Muscle of leg (tissue), 11 donors: ENCODE results near the gene C2orf15. TPM values are rescaled to one million over a fixed set of nuclear protein-coding genes. Genes with fewer than 3 reads are reported as not detected.

Experiments used
- DNase-seq: peaks from one replicate; pipeline ENCODE4 v3.0.0; 2013
- H3K27ac ChIP-seq: one replicate; pipeline ENCODE4 v1.5.1; 2013; ENCODE audit warnings: mild to moderate bottlenecking, low read length, control low read depth
- H3K27me3 ChIP-seq: one replicate; pipeline ENCODE4 v1.6.1; 2013; ENCODE audit warnings: low read length; ENCODE audit not compliant: control insufficient read depth, insufficient read depth
- H3K36me3 ChIP-seq: one replicate; pipeline ENCODE4 v1.6.1; 2013; ENCODE audit warnings: low read length; ENCODE audit not compliant: control insufficient read depth, insufficient read depth
- H3K4me1 ChIP-seq: one replicate; pipeline ENCODE4 v1.6.1; 2013; ENCODE audit warnings: low read length; ENCODE audit not compliant: control insufficient read depth, insufficient read depth
- H3K4me3 ChIP-seq: one replicate; pipeline ENCODE4 v1.5.1; 2013; ENCODE audit warnings: low read length, control low read depth
- H3K9me3 ChIP-seq: replicated peaks from 2 replicates; pipeline ENCODE4 v1.6.1; 2013; ENCODE audit warnings: low read depth, low read length; ENCODE audit not compliant: control insufficient read depth
- WGBS: methylation state at CpG from one replicate; pipeline ENCODE4 v1.1.5; 2013; ENCODE audit warnings: missing lambda C conversion rate; ENCODE audit not compliant: insufficient coverage; 5-methylcytosine and 5-hydroxymethylcytosine counted together
- polyA plus RNA-seq, 8 donors: library from polyadenylated mRNA; unstranded; fragments of 120-200 nt; gene quantifications; one replicate each; pipeline versions ENCODE4 v1.2.1 to v1.2.3, GENCODE V29; 2013; ENCODE audit warnings: inconsistent platforms in 1 of 8, low replicate concordance in 1 of 8; ENCODE audit not compliant: insufficient read length in 8 of 8, insufficient read depth in 1 of 8
- total RNA-seq: library from RNA; stranded (reverse); fragments of 120-200 nt; gene quantifications from one replicate; pipeline ENCODE4 v1.2.4, GENCODE V29; 2013

Gene C2orf15
- total and polyA plus RNA-seq, 9 donors = 0.04 to 0.88 (median 0.48) TPM; not detected in 1

DNA sequence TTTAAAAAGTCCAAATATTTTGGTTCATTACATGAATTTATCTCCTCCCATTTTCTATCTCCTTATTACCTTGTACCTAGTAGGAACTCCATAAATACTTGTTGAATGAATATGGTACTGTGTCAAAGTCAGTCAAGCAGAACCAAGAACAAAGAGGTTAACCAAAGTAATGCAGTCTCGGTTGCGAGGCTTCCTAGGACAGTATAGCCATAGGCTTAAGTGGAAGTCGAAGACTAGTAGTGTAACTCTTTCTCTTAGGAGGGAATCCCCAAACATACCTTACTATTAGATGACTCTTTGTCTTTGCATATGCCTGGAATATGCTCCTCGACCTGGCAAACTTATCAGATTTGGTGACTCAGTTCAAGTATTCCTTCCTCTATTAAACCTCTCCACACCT is 18.1 kb downstream of the C2orf15 start:
- WGBS = no CpG with 5 or more reads among the region's 4 CpGs
- H3K4me1 ChIP-seq = peaks cover 4% of the 10 kb centered on the region
- peaks cover 15% of the 10 kb centered on the region for H3K36me3 ChIP-seq
- DNase-seq = no peak
- H3K27me3 ChIP-seq = no peaks in the 10 kb centered on the region
- H3K9me3 ChIP-seq = no peaks in the 10 kb centered on the region
- no peak overlapping the region for H3K27ac ChIP-seq
- H3K4me3 ChIP-seq = no peak overlapping the region

DNA sequence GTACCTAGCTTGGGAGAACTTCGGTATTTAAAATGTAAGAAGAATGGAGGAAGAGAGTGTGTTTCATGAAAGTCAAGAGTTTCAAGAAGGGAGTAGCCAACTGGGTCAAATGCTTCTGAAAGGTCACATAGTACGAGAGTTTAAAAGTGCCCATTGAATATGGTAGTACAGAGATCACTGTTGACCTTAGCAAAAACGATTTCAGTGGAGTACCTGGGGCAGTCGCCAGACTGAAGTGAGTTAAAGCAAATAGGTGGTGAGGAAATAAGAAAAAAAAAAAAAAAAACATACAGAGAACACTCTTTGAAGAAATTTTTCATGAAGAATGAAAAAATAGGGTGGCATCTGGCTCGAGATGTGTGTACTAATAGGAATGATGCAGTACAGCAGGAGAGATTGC is 24.7 kb downstream of the C2orf15 start:
- H3K36me3 ChIP-seq = peaks cover 23% of the 10 kb centered on the region

DNA sequence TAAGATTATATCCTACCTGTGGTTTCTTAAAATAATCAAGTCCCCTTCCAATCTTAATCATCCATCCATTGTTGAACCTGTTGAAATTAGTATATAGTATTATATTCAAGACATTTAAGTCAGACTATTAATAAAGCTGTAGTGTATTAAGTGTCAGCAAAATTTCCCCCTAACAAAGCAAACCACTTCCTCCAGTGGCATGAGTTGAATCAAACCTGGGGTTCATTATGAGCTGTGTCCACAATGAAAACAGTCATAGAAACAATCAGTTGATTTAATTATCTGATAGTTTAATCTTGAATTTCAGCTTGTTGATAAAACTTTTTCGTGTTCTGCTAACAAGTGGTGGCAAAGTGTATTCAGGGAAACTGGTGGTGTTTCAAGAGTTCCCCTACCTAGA is 28.0 kb downstream of the C2orf15 start:
- H3K9me3 ChIP-seq = no peaks in the 10 kb centered on the region
- WGBS = no CpG with 5 or more reads among the region's 1 CpG
- no peak overlapping the region for H3K27ac ChIP-seq
- peaks cover 21% of the 10 kb centered on the region for H3K36me3 ChIP-seq
- H3K4me3 ChIP-seq = no peak overlapping the region
- DNase-seq = no peak
- no peaks in the 10 kb centered on the region for H3K27me3 ChIP-seq
- H3K4me1 ChIP-seq = no peaks in the 10 kb centered on the region

More for the DNA sequence above, 24.7 kb downstream of the C2orf15 start:
- Histone ChIP-seq H3K9me3 (no peaks in the 10 kb centered on the region), H3K27ac (no peak overlapping the region), H3K4me3 (no peak overlapping the region), H3K27me3 (no peaks in the 10 kb centered on the region), H3K4me1 (no peaks in the 10 kb centered on the region)
- DNase-seq = no peak
- 94% methylated on average over 2 of the region's 5 CpGs for WGBS

DNA sequence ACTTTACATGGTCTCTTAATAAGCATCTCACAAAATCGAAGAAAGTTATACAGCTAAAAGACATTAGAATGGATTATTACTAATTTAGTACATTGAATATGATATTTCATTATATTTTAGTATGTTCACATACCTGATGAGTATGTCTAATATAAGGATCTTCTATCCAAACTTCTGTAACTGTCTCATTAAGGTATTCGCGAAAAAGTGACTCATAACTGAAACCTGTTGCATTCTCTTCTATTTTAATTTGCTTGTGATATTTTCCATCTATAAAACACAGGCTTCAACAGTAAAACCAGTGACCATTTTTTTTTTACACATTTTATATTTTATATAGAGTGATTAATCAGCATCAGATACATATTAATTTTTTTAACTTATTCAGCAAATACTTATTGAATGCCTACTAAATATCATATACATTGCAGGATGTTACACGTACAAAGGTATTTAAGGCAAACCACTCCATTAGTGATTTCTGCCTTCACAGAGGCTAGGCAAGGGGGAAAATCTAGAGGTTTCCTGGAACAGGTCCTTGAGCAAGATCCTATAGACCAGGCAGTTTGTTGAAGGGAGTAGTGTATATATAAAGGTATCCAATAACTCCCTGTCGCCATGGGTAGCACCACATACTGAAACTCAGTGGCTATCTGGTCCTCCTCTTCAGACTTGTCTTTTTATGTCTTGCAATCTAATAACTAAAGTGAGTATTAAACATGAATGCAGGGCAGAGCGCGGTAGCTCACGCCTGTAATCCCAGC is 30.1 kb downstream of the C2orf15 start:
- Histone ChIP-seq H3K27ac (no peak overlapping the region), H3K9me3 (no peaks in the 10 kb centered on the region), H3K27me3 (no peaks in the 10 kb centered on the region), H3K4me1 (no peaks in the 10 kb centered on the region), H3K36me3 (peaks cover 18% of the 10 kb centered on the region), H3K4me3 (no peak overlapping the region)
- no CpG with 5 or more reads among the region's 8 CpGs for WGBS
- no peak for DNase-seq

DNA sequence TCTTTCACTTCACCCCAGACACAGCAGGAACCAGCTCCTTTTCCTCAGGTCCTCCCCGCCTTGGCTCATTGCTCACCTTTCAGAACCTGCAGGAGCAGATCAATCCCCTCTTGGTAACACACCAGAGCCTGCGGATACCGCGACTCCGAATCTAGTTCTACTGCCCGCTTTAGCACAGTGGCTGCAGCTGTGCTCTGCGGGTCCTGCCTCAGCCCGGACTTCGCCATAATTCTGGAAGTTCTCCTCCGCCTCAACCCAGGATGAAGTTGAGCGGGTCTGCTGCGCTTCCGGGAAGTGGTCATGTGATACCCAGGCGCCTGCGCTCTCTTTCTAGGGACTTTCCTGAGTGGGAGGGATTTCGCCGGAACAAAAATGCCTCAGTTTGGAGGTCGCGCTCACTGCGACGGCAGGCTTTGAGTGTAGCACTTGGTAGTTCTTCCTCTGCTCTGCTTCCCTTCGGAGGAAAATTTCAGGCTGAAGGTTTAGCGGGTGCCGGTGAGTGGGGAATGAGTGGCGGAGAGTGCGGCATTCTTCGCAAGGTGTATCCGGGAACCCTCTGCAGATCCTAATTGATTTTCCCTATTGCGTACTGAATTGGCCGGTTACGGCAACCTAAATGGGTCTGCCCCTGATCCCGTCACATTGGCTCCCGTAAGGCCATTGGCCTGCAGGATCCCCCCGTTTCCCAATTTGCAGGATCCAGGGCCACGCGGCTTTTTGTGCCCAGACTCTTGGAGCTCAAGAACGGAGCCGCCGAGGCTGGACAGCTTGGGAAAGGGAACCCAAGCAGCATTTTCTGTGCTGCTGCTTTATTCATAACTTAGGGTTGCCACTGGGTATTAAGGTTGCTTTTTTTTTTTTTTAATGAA is 39.5 kb downstream of the C2orf15 start, which contains the start of the genes MITD1 and MRPL30:
MITD1 (minus strand) TSS at position 304 of the 869 bp plus-strand sequence; CDS start at position 227, 77 bp downstream.
MRPL30 (plus strand) TSS at position 430 of the 869 bp plus-strand sequence. CDS start 5,020 bp downstream, outside the sequence.
- peak within 1 kb of the TSS; percentile 92 for H3K4me3 ChIP-seq
- no peaks in the 10 kb centered on the region for H3K27me3 ChIP-seq
- H3K9me3 ChIP-seq = no peaks in the 10 kb centered on the region
- DNase-seq = peak; percentile 99
- H3K4me1 ChIP-seq = peaks cover 7% of the 10 kb centered on the region
- WGBS = under 1% methylated on average over 36 of the region's 39 CpGs
- no peaks in the 10 kb centered on the region for H3K36me3 ChIP-seq
- peak within 1 kb of the TSS; percentile 91 for H3K27ac ChIP-seq

DNA sequence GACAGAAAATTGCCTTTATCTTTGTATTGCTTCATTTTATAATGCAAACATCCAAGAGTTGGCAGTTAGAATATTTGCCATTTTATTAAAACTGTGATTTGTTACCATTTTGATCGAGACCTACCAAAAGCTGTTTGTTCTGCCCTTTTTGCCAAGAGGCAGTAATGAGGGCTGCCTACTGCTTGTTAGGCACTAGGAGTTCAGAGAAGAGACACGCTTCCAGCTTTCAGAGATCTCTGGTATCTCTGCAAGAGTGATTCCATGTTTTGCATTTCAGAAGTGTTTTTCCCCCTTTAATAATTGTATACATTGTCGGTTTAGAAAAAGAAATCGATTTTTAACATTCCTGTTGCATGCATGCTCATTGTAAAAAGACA is 40.1 kb downstream of the C2orf15 start:
- no peaks in the 10 kb centered on the region for H3K9me3 ChIP-seq
- DNase-seq = no peak
- H3K27me3 ChIP-seq = no peaks in the 10 kb centered on the region
- WGBS = 0% methylated on average over 1 of the region's 4 CpGs
- H3K4me3 ChIP-seq = peak overlapping the region; percentile 92
- H3K27ac ChIP-seq = peak overlapping the region; percentile 91
- H3K36me3 ChIP-seq = peaks cover 2% of the 10 kb centered on the region
- H3K4me1 ChIP-seq = peaks cover 7% of the 10 kb centered on the region

DNA sequence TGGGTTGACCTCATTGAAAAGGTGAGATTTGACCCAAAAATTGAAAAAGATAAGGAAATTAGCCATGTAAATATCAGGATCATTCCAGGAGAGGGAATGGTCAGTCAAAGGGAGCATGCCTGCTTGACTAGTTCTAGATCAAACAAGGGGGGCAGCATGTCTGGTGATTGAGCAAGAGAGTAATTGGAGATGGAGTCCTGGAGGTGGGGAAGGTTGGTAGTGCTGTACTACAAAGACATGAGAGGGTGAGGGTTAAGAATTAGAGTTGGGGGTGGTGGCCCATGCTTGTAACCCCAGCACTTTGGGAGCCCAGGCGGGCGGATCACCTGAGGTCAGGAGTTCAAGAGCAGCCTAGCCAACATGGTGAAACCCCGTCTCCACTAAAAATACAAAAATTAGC is 41.5 kb downstream of the C2orf15 start:
- no peak for DNase-seq
- H3K4me3 ChIP-seq = no peak overlapping the region
- peaks cover 7% of the 10 kb centered on the region for H3K4me1 ChIP-seq
- WGBS = 100% methylated on average over 1 of the region's 3 CpGs
- H3K36me3 ChIP-seq = peaks cover 6% of the 10 kb centered on the region
- no peaks in the 10 kb centered on the region for H3K27me3 ChIP-seq
- no peaks in the 10 kb centered on the region for H3K9me3 ChIP-seq
- H3K27ac ChIP-seq = no peak overlapping the region

DNA sequence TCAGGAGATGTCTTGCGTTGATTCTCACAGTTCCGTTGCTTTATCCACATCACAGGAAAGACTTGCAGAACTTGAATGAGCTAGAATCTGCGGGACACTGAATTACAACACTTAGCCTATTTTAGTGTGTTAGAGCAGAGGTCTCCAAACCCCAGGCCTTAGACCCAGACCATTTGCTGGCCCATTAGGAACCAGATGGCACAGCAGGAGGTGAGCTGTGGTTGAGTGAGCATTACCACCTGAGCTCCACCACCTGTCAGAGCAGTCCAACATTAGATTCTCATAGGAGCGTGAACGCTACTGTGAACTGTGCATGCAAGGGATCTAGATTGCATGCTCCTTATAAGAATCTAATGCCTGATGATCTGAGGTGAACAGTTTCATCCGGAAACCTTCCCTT is 43.3 kb downstream of the C2orf15 start:
- no CpG with 5 or more reads among the region's 6 CpGs for WGBS
- no peak for DNase-seq
- Histone ChIP-seq H3K4me3 (no peak overlapping the region), H3K4me1 (peaks cover 5% of the 10 kb centered on the region), H3K36me3 (peaks cover 7% of the 10 kb centered on the region), H3K27ac (no peak overlapping the region), H3K9me3 (no peaks in the 10 kb centered on the region), H3K27me3 (no peaks in the 10 kb centered on the region)

DNA sequence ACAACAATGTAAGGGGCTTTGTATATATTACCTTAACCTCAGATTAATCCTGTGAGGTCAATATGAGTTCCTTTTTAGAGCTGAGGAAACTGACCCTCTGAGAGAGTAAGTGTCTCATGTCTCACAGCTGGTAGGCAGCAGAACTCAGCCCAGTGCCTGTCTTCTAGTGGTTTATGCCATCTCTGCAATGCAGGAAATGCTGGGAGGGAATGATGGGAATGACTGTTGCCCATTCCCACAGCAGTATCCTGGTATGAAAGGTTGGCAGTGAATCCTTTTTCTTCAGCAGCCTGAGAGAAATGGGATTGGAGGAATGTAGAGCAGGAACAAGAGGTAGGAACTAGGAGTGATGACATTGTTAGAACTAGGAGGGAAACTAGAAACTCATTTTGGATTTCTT is 45.5 kb downstream of the C2orf15 start:
- Histone ChIP-seq H3K4me1 (no peaks in the 10 kb centered on the region), H3K36me3 (peaks cover 15% of the 10 kb centered on the region), H3K9me3 (no peaks in the 10 kb centered on the region)

DNA sequence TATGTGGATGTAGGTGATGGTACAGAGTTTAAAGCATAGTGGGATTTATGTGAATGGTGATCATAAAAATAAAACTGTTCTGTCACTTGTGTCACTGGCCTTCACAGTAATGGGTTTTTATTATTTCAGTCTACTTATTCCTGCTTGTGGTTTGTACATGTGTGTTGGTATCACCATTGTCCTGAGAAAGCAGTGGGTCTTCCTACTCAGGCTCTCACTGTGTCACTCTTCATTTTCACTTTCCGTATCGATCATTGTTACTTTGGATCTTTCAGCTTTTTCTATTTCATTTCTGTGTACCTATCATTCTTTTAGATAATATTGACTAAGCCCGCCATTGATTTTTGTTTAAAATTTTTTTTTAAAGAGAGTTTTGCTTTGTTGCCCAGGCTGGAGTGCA is 46.9 kb downstream of the C2orf15 start:
- no CpG with 5 or more reads among the region's 3 CpGs for WGBS
- no peak for DNase-seq
- H3K36me3 ChIP-seq = peaks cover 18% of the 10 kb centered on the region
- no peak overlapping the region for H3K4me3 ChIP-seq
- H3K4me1 ChIP-seq = no peaks in the 10 kb centered on the region
- H3K27ac ChIP-seq = no peak overlapping the region
- H3K27me3 ChIP-seq = no peaks in the 10 kb centered on the region
- no peaks in the 10 kb centered on the region for H3K9me3 ChIP-seq

More for the DNA sequence above, 45.5 kb downstream of the C2orf15 start:
- no peak overlapping the region for H3K4me3 ChIP-seq
- H3K27ac ChIP-seq = no peak overlapping the region
- no peak for DNase-seq
- H3K27me3 ChIP-seq = no peaks in the 10 kb centered on the region
